ENCODE measurements around the gene PHF21B. TPM values are rescaled to one million over a fixed set of nuclear protein-coding genes. Genes with fewer than 3 reads are reported as not detected.

The PHF21B gene
- total RNA-seq, 1 donor from 2014 or later: not detected

DNA sequence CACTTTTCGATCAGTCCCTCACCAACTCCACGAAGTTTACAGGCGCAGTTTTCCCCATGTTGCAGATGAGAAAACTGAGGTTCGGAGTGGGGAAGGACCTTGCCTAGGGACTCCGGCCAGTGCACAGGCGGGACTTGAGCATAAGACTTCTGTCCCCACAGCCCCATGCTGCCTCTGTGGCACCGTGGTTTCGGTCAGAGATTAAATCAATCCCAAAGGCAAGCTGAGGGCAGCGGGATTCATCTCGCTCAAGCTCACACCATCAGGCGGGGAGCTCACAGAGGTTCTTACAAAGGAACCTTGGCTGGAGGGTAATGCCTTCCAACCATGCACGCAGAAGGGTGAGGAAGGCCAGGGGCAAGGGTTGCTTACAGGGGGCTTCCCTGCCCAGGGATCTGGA is 115.5 kb downstream of the PHF21B start:
- no peak for DNase-seq (ENCODE audit: low read depth in 2 of 2)

DNA sequence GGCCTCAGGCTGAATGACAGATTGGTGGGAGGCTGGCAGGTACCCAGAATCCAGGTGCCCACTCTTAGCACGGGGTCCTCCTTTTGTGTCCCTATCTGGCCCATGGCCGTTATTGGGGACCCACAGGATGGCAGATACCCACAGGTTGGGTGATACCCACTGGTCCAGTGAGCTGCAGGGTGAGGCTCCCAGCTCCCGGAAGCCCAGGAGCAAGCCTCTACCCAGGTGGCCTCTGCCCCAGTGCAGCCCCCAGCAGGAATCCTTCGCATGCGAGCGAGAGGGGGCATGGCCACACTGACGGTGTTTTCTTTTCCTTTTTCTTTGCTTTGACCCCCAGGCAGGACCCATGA is 116.1 kb downstream of the PHF21B start:
- no peak for DNase-seq (ENCODE audit: low read depth in 2 of 2)

DNA sequence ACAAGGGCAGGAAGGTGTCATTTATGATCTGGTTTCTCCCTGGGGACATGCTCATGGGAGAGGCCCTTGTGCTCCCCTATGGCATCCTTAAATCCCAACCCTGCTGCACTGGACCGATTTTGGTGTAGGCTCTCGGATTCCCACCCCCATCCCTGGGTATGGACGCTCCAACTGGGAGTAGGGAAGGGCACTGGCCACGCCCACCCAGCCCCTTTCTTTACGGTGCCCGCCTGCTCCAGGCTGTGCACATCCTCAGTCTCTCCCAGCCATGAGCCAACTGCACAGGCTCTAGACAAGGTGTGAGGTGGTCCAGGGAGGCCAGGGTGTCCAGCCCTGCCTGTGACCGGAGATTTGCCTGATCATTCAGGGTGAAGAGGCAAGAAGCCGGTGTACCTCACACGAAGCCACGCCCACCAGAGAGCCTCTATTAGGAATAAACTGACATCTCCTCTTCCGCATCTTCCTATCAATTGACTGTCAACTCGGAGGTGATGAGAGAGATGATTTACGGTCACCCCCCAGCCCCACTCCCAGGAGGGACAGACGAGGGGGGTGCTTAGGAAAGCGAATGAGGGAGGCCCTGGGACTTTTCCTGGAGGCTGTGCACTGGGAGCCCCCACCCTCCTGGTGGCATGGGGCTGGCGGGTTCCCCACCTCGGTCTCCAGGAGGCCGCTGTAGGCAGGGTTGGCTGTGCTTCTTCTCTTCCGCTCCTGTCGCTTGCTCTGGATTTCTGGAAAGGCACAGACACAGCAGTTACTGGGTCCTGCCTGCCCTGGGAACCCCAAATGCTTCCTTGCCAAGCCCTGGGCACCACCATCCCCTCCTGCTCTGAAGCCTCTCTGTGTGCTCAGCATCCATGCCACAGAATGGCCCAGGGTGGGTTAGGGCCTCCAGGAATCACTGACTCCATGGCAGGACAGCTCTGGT is 116.7 kb downstream of the PHF21B start:
- no peak for DNase-seq (ENCODE audit: low read depth in 2 of 2)

DNA sequence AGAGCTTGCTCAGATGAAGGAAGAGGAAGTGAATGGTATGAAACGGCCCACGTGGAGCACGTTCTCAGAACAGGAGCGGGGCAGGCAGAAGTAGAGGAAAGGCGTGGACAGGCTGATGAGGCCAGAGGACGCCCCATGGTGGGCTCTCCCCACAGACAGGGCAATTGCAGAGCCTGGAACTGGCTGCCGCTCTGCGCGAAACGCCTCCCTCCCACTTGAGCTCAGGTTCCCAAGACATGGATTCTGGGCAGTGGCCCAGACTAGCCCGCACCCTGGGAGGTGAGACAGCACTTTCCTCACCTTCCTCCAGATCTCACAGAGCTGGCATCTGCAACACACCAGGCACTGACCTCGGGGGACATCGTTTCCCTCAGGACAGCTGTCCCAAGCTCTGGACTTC is 117.6 kb downstream of the PHF21B start:
- no peak for DNase-seq (ENCODE audit: low read depth in 2 of 2)

GRCh38 chr22:44891791-44892190 is 118.0 kb downstream of the PHF21B start:
- no peak for DNase-seq (ENCODE audit: low read depth in 2 of 2)

GRCh38 chr22:44891293-44891747 is 118.5 kb downstream of the PHF21B start:
- no peak for DNase-seq (ENCODE audit: low read depth in 2 of 2)

DNA sequence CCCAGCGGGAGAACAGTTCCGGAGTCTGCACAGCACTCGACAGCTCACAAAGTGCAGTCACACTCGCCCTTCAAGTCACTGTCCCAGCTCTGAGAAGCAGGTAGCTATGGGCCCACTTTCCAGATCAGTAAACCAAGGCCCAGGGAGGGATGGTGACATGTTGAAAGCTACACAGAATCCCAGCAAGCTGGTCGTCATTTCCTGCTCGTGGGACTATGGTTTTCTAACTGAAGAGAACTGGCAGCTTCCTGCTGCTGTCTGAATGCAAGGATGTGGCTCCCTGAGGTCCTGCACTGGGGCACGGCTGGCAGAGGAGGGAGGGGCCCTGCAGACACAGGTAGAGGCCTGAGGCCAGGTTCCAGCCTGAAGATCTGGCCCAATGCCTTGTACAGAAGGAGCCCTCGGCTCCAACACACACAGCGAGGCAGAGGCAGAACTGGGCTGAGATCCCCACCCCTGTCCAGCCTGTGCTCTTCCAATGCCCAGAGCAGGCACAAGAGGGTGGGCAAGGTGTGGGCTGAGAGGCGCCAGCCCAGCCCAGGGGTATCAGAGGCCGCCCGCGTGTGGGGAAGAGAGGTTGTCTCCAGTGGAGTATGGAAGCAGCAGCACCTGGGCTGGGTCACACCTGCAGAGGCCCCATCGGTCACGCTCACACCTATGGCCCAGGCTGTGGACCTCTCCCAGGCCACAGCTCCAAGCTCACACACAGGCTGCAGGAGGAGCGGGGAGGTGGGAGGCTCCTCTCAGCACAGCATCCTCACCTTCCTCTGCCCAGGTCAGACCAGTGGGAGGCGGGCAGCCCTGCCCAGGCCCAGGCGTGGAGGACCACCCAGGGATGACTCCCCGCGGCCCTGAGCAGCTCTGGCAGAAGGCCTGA is 119.2 kb downstream of the PHF21B start:
- DNase-seq (ENCODE audit: low read depth in 2 of 2): no peak

DNA sequence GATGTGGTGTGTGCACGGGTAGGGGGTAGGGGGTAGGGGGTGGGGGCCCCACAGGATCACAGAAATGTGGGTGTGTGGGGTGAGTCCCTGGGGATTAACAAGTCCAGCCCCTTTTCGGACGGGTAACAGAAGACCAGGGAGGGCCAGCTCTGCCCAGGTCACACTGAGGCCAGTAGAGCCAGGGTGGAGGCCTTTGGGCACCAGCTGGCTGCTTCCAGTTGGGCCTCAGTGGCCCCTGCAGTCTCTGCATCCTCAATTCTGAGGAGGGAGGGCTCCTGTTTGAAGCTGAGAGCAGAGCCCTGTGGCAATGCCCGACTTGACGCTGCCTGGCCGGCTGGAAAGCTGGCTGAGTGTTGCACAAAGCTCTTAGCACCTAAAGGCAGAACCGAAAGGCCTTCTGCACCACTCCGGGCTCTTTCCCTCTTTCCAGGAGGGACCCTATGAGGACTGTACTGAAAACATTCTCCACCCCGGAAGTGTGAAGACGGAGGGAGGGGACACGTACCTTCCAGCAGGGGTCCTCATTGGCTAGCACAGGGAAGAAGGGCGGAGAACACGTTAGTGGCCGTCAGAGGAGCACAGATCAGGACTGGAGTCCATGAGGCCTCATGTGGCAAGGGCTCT is 120.4 kb downstream of the PHF21B start:
- no peak for DNase-seq (ENCODE audit: low read depth in 2 of 2)

DNA sequence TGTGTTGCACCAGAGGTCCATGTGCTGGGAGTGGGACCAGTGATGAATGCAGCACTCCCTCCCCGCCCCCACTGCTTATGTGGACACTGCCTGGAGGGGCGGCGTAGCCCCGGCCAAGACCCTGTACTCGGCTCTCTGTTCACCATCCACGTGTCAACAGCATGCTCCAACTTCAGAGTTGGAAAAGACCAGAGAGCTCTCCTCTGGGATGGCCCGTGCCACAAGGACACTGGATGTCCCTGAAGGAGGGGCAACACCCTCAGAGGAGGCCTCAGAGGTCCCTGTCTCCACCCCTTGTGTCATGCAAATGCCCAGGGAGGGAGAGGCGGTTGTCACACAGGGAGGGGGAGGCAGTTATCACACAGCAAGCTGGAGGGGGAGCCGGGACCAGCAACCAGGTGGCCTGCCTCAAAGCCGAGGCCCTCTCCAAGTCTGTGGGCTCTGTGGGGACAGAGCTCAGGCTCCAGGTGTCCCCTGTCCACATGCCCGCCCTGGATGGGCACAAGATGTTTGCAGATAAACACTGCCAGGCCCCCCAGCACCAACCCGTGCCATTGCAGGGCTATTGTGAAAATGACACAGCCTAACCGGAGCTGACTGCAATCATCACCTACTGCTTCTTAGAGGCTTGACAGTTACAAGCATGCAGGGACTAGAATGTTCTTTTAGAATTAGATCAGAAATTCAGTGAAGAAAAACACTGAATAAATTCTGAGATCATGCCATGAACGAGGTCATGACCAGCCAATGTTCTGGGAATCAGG is 121.1 kb downstream of the PHF21B start:
- no peak for DNase-seq (ENCODE audit: low read depth in 2 of 2)

- no peak for DNase-seq (ENCODE audit: low read depth in 2 of 2)
Observed at GRCh38 chr22:44887941-44888366, 121.9 kb downstream of the PHF21B start.

DNA sequence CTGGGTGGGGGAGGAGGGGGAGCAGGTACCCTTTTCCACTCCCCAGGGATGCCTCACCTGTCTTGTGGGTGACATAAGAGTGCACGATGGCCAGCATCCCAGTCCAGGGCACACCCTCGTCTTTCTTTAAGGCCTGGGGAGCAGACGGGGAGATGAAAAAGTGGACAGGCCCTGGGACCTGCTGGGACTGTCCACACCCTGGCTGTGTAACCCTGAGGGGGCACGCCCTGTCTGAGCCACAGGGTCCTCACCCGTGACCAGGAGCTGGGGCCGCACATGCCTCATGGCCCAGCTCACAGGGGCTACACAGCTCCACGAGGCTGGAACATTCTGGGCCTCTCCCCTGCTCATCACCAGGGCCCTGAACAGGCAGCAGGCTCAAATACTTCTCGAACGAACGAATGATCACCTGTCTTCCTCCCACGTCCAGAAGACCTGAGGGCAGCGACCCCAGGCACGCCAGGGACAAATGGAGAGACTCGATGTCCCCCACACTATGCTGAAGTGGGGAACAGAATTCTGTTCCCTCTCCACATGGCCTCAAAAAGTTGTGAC is 123.9 kb downstream of the PHF21B start:
- DNase-seq (ENCODE audit: low read depth in 2 of 2): no peak

DNA sequence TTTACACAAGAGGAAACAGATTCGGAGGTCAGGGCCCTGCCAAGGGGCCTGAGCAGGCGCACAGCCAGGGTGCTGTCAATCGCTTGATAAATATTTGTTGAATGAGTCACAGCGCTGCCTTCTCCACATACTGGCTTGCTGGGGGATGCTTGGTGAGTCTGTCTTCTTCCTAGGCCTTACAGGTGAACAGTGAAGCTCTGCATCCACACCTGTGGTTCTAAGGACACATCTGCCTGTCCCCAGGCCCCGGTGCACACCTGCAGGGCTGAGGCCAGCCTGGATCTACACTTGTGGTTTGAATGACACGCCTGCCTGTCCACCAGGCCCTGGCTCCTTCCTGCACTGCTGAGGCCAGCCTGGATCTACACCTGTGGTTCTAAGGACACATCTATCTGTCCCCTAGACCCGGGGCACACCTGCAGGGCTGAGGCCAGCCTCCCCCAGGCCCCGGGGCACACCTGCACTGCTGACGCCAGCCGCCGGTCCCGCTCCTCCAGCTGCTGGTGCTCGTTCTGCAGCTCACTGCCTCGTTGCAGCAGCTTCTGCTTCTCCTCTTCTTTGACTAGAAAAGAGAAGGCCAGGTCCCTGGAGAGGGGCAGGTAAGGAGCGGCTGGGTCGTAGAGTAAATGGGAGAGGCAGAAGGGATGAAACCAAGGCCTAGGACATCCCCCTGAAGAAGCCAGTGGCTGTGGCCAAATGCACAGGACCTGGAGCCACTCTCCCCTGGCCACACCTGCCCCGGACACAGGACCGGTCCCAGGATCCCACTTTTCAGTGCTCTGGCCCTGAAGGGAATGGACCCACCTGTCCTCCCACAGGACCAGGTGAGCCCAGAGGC is 124.6 kb downstream of the PHF21B start:
- DNase-seq (ENCODE audit: low read depth in 2 of 2): no peak

- DNase-seq (ENCODE audit: low read depth in 2 of 2): no peak
Observed at GRCh38 chr22:44884562-44884961, 125.2 kb downstream of the PHF21B start.

GRCh38 chr22:44883011-44883421 is 126.8 kb downstream of the PHF21B start:
- no peak for DNase-seq (ENCODE audit: low read depth in 2 of 2)

DNA sequence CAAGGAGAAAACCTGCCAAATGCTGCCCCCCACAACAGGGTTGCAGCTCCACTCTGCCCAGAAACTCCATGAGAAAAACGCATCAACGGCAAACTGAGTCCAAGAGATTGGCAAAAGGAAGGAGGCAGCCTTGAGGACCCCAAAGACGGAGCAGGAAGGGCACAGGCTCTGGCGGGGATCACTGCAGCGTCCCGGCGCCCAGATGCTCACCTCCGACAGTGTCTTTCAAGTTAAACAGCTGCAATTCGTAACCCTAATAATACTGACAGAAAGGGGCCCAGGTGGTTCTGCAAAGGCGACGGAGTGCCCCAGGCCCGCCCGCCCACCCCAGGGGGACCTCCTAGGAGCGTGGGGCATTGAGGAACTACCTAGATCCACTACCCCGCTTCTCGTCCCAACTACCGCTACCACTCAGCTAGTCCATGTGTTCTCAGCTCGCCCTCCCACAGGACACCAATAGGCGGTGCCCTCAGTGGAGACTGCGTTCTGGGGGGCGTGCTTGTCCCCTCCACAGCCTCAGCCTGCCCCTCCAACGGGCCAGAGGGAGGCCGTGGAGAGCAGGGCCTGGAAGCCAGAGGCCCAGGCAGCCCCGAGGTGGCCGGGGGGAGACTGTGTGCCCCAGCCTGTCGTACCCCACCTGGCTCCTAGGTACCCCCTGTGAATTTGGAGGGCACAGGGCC is 127.4 kb downstream of the PHF21B start:
- no peak for DNase-seq (ENCODE audit: low read depth in 2 of 2)

- no peak for DNase-seq (ENCODE audit: low read depth in 2 of 2)
Observed at GRCh38 chr22:44881624-44882023, 128.2 kb downstream of the PHF21B start.

- DNase-seq (ENCODE audit: low read depth in 2 of 2): no peak
Observed at GRCh38 chr22:44880610-44881290, 129.1 kb downstream of the PHF21B start.

DNA sequence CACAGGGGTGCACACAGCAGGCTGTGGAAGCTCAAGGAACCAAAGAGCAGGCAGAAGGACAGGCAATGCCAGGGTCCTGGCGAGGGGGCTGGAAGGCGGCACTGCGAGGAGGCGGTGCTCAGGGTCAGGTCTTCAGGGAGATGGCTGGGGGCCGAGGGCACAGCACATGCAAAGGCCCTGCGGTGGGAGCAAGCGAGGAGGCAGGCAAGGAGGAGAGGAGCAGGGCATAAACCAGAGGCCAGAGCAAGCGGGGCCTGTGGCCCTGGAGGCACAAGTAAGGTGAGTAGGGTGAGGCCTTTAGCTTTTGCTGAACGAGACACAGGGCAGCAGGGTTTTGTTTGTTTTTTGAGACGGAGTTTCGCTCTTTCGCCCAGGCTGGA is 130.5 kb downstream of the PHF21B start:
- DNase-seq (ENCODE audit: low read depth in 2 of 2): no peak

Measured in lung microvascular endothelial cell (primary cell).